HepG2 (cell line): ENCODE data around the gene GGA2. TPM values are rescaled to one million over a fixed set of nuclear protein-coding genes. Genes with fewer than 3 reads are reported as not detected.
A peak's percentile ranks its signal among the peaks of the same experiment; 100 is the strongest.

Experiments
- FOXA3 ChIP-seq: IDR thresholded peaks from 2 replicates; pipeline ENCODE4 v1.6.1; 2016; ENCODE audit warnings: missing genetic modification reagents, missing compliant biosample characterization
- GABPA ChIP-seq, 2 experiments: IDR thresholded peaks; 2 replicates each; pipeline ENCODE4 v1.6.1; 2011 to 2016; ENCODE audit warnings: low read depth in 2 of 2, low read length in 1 of 2, missing biosample characterization in 1 of 2, missing genetic modification characterization in 1 of 2
- HNF4G ChIP-seq, 2 experiments: sonication (generic) in 1 of 2; formaldehyde crosslinking in 1 of 2; IDR thresholded peaks; 2 replicates each; pipeline versions ENCODE4 v1.4.0 to v1.6.1; 2011 to 2020; ENCODE audit warnings: borderline replicate concordance in 2 of 2, low read depth in 2 of 2, mild to moderate bottlenecking in 2 of 2, low read length in 1 of 2, missing genetic modification reagents in 1 of 2, moderate library complexity in 1 of 2
- KLF9 ChIP-seq: IDR thresholded peaks from 2 replicates; pipeline ENCODE4 v1.6.1; 2016; ENCODE audit warnings: low read depth
- NR2F6 ChIP-seq, 2 experiments: IDR thresholded peaks; 2 replicates each; pipeline ENCODE4 v1.6.1; 2016; ENCODE audit warnings: antibody characterized with exemption in 1 of 2, mild to moderate bottlenecking in 1 of 2
- PPARG ChIP-seq: conservative IDR thresholded peaks from 2 replicates; pipeline ENCODE4 v1.6.1; 2016; ENCODE audit warnings: missing biosample characterization, missing genetic modification reagents
- ZKSCAN8 ChIP-seq: IDR thresholded peaks from 2 replicates; pipeline ENCODE4 v1.6.1; 2016; ENCODE audit warnings: borderline replicate concordance, missing genetic modification reagents, missing compliant biosample characterization
- ZNF468 ChIP-seq: sonication (generic); formaldehyde crosslinking; IDR thresholded peaks from 2 replicates; pipeline ENCODE4 v1.8.0; 2022; ENCODE audit warnings: mild to moderate bottlenecking, moderate library complexity, missing genetic modification reagents
- polyA plus RNA-seq, 8 experiments: library from polyadenylated mRNA; depleted of rRNA in 3 of 8; stranded (reverse) in 7 of 8; unstranded in 1 of 8; fragments of >200 nt; fragmentation: Illumina TruSeq in 4 of 8; extraction: Trizol in 4 of 8; gene quantifications; 2 replicates each; pipeline versions ENCODE4 v1.2.1 to v1.2.3, GENCODE V29; 2011 to 2016; ENCODE audit warnings: low read depth in 4 of 8, missing spikeins in 1 of 8, mixed read lengths in 1 of 8; ENCODE audit not compliant: insufficient read depth in 1 of 8
- total RNA-seq, 5 experiments: library from RNA; depleted of rRNA; stranded (reverse); fragments of >200 nt; fragmentation: Illumina TruSeq; extraction: Trizol; gene quantifications; 2 replicates each; pipeline ENCODE4 v1.2.3, GENCODE V29; 2016; ENCODE audit warnings: low read depth in 1 of 5
- TF ChIP-seq, protein P1 (sequence below): sonication (generic); formaldehyde crosslinking; IDR thresholded peaks from 2 replicates; pipeline ENCODE4 v1.5.1; 2020; ENCODE audit warnings: mild to moderate bottlenecking, missing genetic modification reagents
- TF ChIP-seq, protein P2 (sequence below): sonication (generic); formaldehyde crosslinking; IDR thresholded peaks from 2 replicates; pipeline ENCODE4 v1.5.0; 2020; ENCODE audit warnings: mild to moderate bottlenecking, missing genetic modification reagents
- TF ChIP-seq, protein P3 (sequence below): IDR thresholded peaks from 2 replicates; pipeline ENCODE4 v1.6.1; 2016; ENCODE audit warnings: low read depth
- TF ChIP-seq, protein P4 (sequence below): IDR thresholded peaks from 2 replicates; pipeline ENCODE4 v1.6.1; 2016; ENCODE audit warnings: low read depth, control low read depth
- TF ChIP-seq, protein P5 (sequence below), 2 experiments: fragments of 450-650 bp in 1 of 2; sonication (generic) in 1 of 2; formaldehyde crosslinking; IDR thresholded peaks; 2 replicates each; pipeline versions ENCODE4 v1.5.0 to v1.8.0; 2020 to 2022; ENCODE audit warnings: mild to moderate bottlenecking in 1 of 2, missing genetic modification reagents in 1 of 2
- TF ChIP-seq, protein P6 (sequence below): sonication (generic); IDR thresholded peaks from 2 replicates; pipeline ENCODE4 v1.6.1; 2016; ENCODE audit warnings: low read depth, borderline replicate concordance
- TF ChIP-seq, protein P7 (sequence below): sonication (generic); formaldehyde crosslinking; IDR thresholded peaks from 2 replicates; pipeline ENCODE4 v1.9.0; 2022; ENCODE audit warnings: low read depth, missing genetic modification reagents

Gene GGA2
- total and polyA plus RNA-seq, 2 of the 13 experiments (the other 11 are each of a cell fraction or from before 2014, with no cell fraction given): 51.5 to 69.8 TPM

DNA sequence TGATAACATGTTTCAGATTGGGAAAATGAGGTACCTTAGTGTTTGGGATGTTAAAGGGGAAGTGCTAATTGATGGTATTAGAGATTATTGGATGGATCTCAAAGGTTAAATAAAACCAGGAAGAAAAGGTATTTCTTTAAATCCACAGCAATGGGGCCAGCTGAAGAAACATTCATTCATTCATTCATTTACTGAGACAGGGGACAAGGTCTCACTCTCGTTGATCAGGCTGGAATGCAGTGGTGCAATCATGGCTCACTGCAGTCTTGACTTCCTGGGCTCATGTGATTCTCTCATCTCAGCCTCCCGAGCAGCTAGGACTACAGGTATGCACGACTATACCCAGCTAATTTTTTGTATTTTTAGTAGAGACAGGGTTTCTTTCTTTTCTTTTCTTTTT is 27.1 kb upstream of the GGA2 start (continued):
- TF ChIP-seq, protein P1, sequence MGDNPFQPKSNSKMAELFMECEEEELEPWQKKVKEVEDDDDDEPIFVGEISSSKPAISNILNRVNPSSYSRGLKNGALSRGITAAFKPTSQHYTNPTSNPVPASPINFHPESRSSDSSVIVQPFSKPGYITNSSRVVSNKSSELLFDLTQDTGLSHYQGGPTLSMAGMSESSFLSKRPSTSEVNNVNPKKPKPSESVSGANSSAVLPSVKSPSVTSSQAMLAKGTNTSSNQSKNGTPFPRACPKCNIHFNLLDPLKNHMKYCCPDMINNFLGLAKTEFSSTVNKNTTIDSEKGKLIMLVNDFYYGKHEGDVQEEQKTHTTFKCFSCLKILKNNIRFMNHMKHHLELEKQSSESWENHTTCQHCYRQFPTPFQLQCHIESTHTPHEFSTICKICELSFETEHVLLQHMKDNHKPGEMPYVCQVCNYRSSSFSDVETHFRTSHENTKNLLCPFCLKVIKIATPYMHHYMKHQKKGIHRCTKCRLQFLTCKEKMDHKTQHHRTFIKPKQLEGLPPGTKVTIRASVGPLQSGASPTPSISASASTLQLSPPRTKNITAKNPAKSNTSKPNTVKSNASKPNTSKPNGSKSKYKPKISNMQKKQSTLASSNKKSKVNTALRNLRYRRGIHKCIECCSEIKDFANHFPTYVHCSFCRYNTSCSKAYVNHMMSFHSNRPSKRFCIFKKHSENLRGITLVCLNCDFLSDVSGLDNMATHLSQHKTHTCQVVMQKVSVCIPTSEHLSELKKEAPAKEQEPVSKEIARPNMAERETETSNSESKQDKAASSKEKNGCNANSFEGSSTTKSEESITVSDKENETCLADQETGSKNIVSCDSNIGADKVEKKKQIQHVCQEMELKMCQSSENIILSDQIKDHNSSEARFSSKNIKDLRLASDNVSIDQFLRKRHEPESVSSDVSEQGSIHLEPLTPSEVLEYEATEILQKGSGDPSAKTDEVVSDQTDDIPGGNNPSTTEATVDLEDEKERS: no peak
- no peak for TF ChIP-seq PPARG
- TF ChIP-seq KLF9: no peak
- TF ChIP-seq GABPA (IDR thresholded peaks at IDR 0.05; ENCODE audit: low read depth, low read length): no peak
- 0 out of 2 replicates have a peak, but pooled peaks have one; percentile 16 for TF ChIP-seq GABPA (CRISPR knock-in tag; IDR thresholded peaks at IDR 0.05; ENCODE audit: low read depth)
- TF ChIP-seq, protein P2, sequence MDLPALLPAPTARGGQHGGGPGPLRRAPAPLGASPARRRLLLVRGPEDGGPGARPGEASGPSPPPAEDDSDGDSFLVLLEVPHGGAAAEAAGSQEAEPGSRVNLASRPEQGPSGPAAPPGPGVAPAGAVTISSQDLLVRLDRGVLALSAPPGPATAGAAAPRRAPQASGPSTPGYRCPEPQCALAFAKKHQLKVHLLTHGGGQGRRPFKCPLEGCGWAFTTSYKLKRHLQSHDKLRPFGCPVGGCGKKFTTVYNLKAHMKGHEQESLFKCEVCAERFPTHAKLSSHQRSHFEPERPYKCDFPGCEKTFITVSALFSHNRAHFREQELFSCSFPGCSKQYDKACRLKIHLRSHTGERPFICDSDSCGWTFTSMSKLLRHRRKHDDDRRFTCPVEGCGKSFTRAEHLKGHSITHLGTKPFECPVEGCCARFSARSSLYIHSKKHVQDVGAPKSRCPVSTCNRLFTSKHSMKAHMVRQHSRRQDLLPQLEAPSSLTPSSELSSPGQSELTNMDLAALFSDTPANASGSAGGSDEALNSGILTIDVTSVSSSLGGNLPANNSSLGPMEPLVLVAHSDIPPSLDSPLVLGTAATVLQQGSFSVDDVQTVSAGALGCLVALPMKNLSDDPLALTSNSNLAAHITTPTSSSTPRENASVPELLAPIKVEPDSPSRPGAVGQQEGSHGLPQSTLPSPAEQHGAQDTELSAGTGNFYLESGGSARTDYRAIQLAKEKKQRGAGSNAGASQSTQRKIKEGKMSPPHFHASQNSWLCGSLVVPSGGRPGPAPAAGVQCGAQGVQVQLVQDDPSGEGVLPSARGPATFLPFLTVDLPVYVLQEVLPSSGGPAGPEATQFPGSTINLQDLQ: no peak
- no peak for TF ChIP-seq ZNF468 (CRISPR knock-in tag)
- TF ChIP-seq, protein P3, sequence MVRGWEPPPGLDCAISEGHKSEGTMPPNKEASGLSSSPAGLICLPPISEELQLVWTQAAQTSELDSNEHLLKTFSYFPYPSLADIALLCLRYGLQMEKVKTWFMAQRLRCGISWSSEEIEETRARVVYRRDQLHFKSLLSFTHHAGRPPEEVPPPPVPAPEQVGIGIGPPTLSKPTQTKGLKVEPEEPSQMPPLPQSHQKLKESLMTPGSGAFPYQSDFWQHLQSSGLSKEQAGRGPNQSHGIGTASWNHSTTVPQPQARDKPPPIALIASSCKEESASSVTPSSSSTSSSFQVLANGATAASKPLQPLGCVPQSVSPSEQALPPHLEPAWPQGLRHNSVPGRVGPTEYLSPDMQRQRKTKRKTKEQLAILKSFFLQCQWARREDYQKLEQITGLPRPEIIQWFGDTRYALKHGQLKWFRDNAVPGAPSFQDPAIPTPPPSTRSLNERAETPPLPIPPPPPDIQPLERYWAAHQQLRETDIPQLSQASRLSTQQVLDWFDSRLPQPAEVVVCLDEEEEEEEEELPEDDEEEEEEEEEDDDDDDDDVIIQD: 0 out of 2 replicates have a peak, but pooled peaks have one; percentile 50
- 0 out of 2 replicates have a peak, but pooled peaks have one; percentile 37 for TF ChIP-seq ZKSCAN8 (CRISPR knock-in tag)
- TF ChIP-seq, protein P4, sequence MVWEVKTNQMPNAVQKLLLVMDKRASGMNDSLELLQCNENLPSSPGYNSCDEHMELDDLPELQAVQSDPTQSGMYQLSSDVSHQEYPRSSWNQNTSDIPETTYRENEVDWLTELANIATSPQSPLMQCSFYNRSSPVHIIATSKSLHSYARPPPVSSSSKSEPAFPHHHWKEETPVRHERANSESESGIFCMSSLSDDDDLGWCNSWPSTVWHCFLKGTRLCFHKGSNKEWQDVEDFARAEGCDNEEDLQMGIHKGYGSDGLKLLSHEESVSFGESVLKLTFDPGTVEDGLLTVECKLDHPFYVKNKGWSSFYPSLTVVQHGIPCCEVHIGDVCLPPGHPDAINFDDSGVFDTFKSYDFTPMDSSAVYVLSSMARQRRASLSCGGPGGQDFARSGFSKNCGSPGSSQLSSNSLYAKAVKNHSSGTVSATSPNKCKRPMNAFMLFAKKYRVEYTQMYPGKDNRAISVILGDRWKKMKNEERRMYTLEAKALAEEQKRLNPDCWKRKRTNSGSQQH: peak; percentile 59; the same call in 1 of the 2 replicates
- TF ChIP-seq HNF4G (IDR thresholded peaks at IDR 0.05; ENCODE audit: borderline replicate concordance, low read depth, low read length): peak; percentile 36; the same call in 1 of the 2 replicates
- no peak for TF ChIP-seq HNF4G (CRISPR knock-in tag; IDR thresholded peaks at IDR 0.05; ENCODE audit: borderline replicate concordance, low read depth)
- TF ChIP-seq, protein P5, sequence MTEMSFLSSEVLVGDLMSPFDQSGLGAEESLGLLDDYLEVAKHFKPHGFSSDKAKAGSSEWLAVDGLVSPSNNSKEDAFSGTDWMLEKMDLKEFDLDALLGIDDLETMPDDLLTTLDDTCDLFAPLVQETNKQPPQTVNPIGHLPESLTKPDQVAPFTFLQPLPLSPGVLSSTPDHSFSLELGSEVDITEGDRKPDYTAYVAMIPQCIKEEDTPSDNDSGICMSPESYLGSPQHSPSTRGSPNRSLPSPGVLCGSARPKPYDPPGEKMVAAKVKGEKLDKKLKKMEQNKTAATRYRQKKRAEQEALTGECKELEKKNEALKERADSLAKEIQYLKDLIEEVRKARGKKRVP (CRISPR knock-in tag; IDR thresholded peaks at IDR 0.05): peak in 1 of 2 experiments; percentile 64; a peak in 2 of 4 replicates
- TF ChIP-seq, protein P6, sequence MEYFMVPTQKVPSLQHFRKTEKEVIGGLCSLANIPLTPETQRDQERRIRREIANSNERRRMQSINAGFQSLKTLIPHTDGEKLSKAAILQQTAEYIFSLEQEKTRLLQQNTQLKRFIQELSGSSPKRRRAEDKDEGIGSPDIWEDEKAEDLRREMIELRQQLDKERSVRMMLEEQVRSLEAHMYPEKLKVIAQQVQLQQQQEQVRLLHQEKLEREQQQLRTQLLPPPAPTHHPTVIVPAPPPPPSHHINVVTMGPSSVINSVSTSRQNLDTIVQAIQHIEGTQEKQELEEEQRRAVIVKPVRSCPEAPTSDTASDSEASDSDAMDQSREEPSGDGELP: peak; percentile 60; the same call in 1 of the 2 replicates
- TF ChIP-seq NR2F6 (IDR thresholded peaks at IDR 0.05): no peak
- TF ChIP-seq NR2F6 (CRISPR knock-in tag; IDR thresholded peaks at IDR 0.05): no peak
- peak; percentile 54 for TF ChIP-seq FOXA3 (CRISPR knock-in tag)
- TF ChIP-seq, protein P7, sequence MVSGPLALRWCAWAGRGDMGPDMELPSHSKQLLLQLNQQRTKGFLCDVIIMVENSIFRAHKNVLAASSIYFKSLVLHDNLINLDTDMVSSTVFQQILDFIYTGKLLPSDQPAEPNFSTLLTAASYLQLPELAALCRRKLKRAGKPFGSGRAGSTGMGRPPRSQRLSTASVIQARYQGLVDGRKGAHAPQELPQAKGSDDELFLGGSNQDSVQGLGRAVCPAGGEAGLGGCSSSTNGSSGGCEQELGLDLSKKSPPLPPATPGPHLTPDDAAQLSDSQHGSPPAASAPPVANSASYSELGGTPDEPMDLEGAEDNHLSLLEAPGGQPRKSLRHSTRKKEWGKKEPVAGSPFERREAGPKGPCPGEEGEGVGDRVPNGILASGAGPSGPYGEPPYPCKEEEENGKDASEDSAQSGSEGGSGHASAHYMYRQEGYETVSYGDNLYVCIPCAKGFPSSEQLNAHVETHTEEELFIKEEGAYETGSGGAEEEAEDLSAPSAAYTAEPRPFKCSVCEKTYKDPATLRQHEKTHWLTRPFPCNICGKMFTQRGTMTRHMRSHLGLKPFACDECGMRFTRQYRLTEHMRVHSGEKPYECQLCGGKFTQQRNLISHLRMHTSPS (CRISPR knock-in tag): no peak
